IMR-90 (cell line): Measurements from ENCODE around the gene PRAC2.

Experiments used
- CEBPB ChIP-seq: IDR thresholded peaks from 2 replicates; pipeline ENCODE4 v1.6.1; 2012; ENCODE audit warnings: low read depth, low read length, improper control_type of control experiment
- CTCF ChIP-seq: conservative IDR thresholded peaks from 2 replicates; pipeline ENCODE4 v1.5.1; 2012; ENCODE audit warnings: mild to moderate bottlenecking, low read depth, low read length, improper control_type of control experiment
- MAFK ChIP-seq: IDR thresholded peaks from 2 replicates; pipeline ENCODE4 v1.6.1; 2012; ENCODE audit warnings: low read depth, low read length, improper control_type of control experiment
- MAZ ChIP-seq: IDR thresholded peaks from 2 replicates; pipeline ENCODE4 v1.6.1; 2012; ENCODE audit warnings: low read depth, mild to moderate bottlenecking, low read length, improper control_type of control experiment, moderate library complexity, borderline replicate concordance
- POLR2A ChIP-seq: IDR thresholded peaks from 2 replicates; pipeline ENCODE4 v1.6.1; 2012; ENCODE audit warnings: mild to moderate bottlenecking, low read depth, low read length
- RAD21 ChIP-seq: IDR thresholded peaks from 2 replicates; pipeline ENCODE4 v1.6.1; 2012; ENCODE audit warnings: low read length, improper control_type of control experiment
- RFX5 ChIP-seq: IDR thresholded peaks from 2 replicates; pipeline ENCODE4 v1.8.0; 2012; ENCODE audit warnings: low read depth, mild to moderate bottlenecking, low read length, moderate library complexity
- SMC3 ChIP-seq: fragments of 150-350 bp; IDR thresholded peaks from 2 replicates; pipeline ENCODE4 v1.6.1; 2016; ENCODE audit warnings: low read depth, mild to moderate bottlenecking, antibody characterized with exemption, low read length, moderate library complexity

GRCh38 chr17:48715496-48716399 is 7.2 kb upstream of the PRAC2 start:
- TF ChIP-seq CTCF = no peak
- TF ChIP-seq POLR2A = no peak
- no peak for TF ChIP-seq SMC3
- TF ChIP-seq CEBPB = no peak
- no peak for TF ChIP-seq RFX5
- TF ChIP-seq RAD21 = no peak
- no peak for TF ChIP-seq MAZ
- TF ChIP-seq MAFK = no peak
